ENCODE data around the gene PHF24. TPM values are rescaled to one million over a fixed set of nuclear protein-coding genes. Genes with fewer than 3 reads are reported as not detected.

PHF24 gene
- total RNA-seq, 4 donors from 2014 or later: 0.44 to 2.7 (median 1.5) TPM

DNA sequence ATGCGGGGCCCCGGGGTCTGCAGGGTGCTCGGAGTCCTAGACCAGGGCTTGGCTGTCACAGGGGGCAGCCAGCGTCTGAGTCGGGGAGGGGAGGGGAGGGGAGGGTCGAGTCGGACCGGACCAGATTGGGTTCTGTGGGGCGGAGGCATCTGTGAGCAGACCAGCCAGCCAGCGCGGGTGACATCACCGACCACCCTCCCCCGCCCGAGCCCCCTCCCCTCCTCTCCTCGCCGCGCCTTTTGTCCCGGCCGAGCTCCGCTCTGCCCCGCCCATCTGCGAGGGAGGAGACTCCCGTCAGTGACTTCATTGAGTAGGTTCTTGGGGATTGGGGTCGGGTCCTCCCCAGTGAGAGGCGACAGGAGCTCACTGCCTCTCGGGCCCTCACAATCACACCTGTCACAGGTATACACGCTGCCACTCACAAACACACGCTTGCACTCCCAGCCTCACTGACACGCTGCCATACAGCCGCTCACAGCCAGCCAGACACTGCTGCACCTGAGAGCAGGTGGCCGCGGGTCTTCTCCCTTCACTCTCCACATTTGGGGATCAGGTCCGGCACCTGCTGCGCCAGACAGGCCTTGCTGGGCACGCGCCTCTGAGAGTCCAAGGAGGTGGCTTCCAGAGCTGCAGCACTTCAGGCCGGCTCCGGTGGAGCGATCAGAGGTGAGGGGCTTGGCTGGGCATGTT is 32.0 kb downstream of the PHF24 start:
- WGBS, 2 donors: 8 to 16% methylated on average over 19 to 21 of the region's 39 CpGs
- intact Hi-C loops (cut with DNase I; ENCODE audit: low total_unique reads): loop anchor here (10.0 kb wide), 1 partner anchor 85 kb away; no protein-coding TSS in a partner anchor
- peak in 1 of 2 donors; percentile 91 for DNase-seq (ENCODE audit: low spot score in 2 of 2)
- no peak for TF ChIP-seq POLR2A (IDR thresholded peaks at IDR 0.05)
- TF ChIP-seq, protein P1, sequence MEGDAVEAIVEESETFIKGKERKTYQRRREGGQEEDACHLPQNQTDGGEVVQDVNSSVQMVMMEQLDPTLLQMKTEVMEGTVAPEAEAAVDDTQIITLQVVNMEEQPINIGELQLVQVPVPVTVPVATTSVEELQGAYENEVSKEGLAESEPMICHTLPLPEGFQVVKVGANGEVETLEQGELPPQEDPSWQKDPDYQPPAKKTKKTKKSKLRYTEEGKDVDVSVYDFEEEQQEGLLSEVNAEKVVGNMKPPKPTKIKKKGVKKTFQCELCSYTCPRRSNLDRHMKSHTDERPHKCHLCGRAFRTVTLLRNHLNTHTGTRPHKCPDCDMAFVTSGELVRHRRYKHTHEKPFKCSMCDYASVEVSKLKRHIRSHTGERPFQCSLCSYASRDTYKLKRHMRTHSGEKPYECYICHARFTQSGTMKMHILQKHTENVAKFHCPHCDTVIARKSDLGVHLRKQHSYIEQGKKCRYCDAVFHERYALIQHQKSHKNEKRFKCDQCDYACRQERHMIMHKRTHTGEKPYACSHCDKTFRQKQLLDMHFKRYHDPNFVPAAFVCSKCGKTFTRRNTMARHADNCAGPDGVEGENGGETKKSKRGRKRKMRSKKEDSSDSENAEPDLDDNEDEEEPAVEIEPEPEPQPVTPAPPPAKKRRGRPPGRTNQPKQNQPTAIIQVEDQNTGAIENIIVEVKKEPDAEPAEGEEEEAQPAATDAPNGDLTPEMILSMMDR (IDR thresholded peaks at IDR 0.05): no peak
- H3K4me3 ChIP-seq (ENCODE audit: low read depth, poor library complexity, severe bottlenecking): peak overlapping the region; percentile 79

DNA sequence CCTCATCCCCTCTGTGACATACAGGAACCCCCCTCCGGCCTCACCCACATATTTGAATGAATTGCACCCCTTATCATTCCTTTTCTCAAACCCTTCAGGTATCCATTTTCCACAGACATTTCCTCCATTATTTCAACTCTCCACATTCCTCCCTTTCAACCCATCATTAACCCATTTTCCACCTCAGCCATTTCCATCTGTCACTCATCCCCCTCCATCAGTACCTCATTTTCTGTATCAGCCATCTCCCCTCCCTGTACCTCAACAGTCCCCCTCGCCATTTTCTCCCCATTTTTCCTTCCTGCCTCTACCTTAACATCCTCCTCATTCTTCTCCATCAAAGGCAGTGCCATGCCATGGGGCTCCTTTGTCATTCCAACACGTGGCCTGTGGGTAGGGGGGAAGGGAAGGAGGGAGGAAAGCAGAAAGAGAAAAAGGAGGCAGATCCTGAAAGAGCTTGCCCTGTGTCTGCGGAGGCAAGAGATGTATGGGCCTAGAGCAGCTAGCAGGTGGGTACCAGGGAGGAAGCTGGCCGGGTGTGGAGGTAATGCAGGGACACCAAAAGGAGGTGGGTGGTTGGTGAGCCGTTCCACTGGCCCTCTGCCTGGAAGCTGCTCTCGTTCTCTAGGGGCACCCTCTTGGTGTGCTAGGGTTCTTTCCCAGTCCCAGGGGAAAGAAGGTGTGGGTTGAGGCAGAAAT is 33.0 kb downstream of the PHF24 start:
- intact Hi-C loops (cut with DNase I; ENCODE audit: low total_unique reads): no loop called here
- no peak for TF ChIP-seq POLR2A (IDR thresholded peaks at IDR 0.05)
- TF ChIP-seq, protein P1 (IDR thresholded peaks at IDR 0.05): no peak
- no peak for DNase-seq (ENCODE audit: low spot score in 2 of 2)
- WGBS, 2 donors: 63 to 64% methylated on average over 7 of the region's 7 CpGs
- H3K4me3 ChIP-seq (ENCODE audit: low read depth, poor library complexity, severe bottlenecking): no peak overlapping the region

DNA sequence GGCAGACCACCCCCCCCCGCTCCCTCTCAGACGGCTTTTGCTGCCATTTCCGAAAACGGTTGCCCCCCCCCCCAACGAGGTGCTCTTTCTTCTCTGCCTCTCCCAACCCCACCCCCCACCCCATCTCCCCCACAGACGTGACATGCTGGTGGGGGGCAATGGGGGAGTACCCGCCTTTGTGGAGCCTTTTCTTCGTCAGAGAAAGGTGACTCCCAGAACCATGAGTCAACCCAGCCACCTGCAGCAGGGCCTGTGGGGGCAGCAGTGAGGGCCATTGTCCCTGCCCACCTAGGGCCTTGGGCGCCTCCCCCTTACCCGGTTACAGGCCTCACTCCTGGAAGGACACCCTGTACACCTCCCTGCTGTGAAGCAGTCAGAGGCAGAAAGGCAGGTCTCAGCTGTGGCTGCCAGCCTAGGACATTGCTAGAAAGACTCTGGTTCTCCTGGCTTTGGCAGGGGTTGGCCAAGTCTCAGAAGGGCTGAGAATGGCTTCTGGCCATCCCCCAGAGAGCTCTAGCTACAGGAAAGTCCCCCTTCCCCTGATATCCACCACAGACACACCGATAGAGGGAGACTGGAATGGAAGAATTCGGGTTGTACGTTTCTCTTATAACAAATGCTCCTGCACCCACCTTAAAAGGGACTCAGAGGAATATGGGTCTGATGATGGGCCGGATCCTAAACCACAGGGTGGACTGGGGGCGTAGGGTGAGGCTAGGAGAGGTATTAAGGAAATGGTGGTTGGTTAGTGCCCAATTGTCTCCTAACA is 33.7 kb downstream of the PHF24 start:
- DNase-seq (ENCODE audit: low spot score in 2 of 2): peak in 1 of 2 donors; percentile 84
- intact Hi-C loops (cut with DNase I; ENCODE audit: low total_unique reads): no loop called here
- no peak overlapping the region for H3K4me3 ChIP-seq (ENCODE audit: low read depth, poor library complexity, severe bottlenecking)
- TF ChIP-seq, protein P1 (IDR thresholded peaks at IDR 0.05): no peak
- TF ChIP-seq POLR2A (IDR thresholded peaks at IDR 0.05): no peak
- 57 to 75% methylated on average over 15 of the region's 15 CpGs for WGBS, 2 donors

DNA sequence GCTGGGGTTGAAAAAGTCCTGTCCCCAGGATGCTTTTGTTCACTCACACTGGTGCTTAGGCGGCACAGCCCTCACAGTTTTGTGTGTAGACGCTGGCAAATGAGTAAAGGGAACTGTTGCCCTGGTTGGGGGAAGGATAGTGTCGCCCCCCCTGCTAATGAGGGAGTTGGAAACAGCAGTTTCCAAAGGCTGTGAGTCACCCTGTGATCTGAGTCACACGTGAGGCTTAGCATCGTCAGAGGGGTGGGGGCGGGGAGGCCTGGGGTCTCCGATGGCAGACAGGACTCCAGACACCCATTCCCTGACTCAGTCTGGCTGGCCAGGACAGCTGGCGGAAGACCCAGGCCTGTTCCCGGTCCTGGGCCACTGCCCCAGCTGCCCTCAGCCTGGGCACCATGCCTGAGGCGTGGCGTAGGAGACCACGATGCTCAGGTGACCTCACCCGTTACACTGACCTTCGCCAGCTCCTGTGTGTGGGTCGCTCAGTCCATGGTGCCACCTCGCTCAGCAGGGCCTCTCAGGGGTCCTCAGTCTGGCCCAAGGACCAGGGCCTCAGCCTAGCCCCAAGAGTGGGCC is 34.4 kb downstream of the PHF24 start:
- WGBS, 2 donors: 55% methylated on average over 16 of the region's 16 CpGs
- H3K4me3 ChIP-seq (ENCODE audit: low read depth, poor library complexity, severe bottlenecking): no peak overlapping the region
- DNase-seq (ENCODE audit: low spot score in 2 of 2): peak; percentile 17 to 80
- intact Hi-C loops (cut with DNase I; ENCODE audit: low total_unique reads): no loop called here
- TF ChIP-seq, protein P1 (IDR thresholded peaks at IDR 0.05): no peak
- no peak for TF ChIP-seq POLR2A (IDR thresholded peaks at IDR 0.05)

DNA sequence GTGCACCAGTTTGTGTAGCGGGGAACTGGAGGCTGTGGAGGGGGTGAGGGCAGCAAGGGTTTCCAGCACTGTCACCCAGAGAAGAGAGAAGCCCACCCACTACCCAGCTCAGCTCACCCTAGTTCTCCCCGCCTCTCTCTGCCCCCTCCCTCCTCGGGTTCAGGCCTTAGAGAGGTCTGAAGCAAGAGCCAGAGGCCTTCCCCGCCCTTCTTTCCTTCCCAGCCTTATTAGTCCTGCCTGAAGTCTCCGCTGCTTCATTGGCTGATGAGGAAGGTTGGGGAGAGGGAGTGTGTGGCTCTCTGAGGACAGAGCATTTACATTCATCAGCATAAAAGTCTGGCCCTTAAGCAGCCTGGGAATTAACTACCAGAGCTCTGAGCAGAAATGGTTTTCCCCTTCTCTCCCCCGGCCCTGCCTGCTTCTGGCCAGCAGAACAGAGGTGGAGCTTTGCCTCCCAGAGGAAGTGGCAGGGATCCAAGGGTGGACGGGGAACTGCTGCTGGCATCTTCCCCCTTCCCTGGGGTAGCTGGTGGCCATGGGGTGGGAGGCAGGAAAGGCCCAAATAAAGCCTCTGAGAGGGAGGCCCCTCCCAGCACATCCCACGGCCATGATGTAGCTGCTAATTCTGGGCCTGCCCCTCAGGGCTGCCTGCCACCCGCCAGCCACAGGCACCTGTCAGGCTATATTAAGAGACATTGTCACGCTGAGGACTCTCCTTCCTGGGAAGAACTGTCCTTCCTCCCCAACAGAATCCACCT is 35.6 kb downstream of the PHF24 start:
- intact Hi-C loops (cut with DNase I; ENCODE audit: low total_unique reads): no loop called here
- no peak overlapping the region for H3K4me3 ChIP-seq (ENCODE audit: low read depth, poor library complexity, severe bottlenecking)
- TF ChIP-seq POLR2A (IDR thresholded peaks at IDR 0.05): no peak
- TF ChIP-seq, protein P1 (IDR thresholded peaks at IDR 0.05): no peak
- peak; percentile 43 to 91 for DNase-seq (ENCODE audit: low spot score in 2 of 2)
- WGBS, 2 donors: 37 to 38% methylated on average over 10 of the region's 10 CpGs

Data from lower leg skin (tissue), 4 donors.